OCI-LY7 (cell line): ENCODE measurements around the gene ZNF627. TPM values are rescaled to one million over a fixed set of nuclear protein-coding genes. Genes with fewer than 3 reads are reported as not detected.

Experiments used
- BruUV-seq: library from RNA; stranded (reverse); fragments of 400-500 nt; replicated peaks from 2 replicates; lab custom pipeline; 2021; lab: Mats Ljungman, UMichigan
- CTCF ChIA-PET: fragments of 300-600 bp; sonication (Branson Sonifier 250); formaldehyde crosslinking; loops from one replicate; lab custom pipeline; 2022; ENCODE audit warnings: antibody characterized with exemption; ENCODE audit not compliant: unreplicated experiment; lab: Charles Lee
- POLR2A ChIA-PET: fragments of 300-600 bp; sonication (Branson Sonifier 250); formaldehyde crosslinking; loops from one replicate; lab custom pipeline; 2022; ENCODE audit warnings: antibody characterized with exemption; lab: Charles Lee
- DNase-seq: peaks from one replicate; pipeline ENCODE4 v3.0.0-alpha.2; 2015; ENCODE audit warnings: low spot score
- H2AFZ ChIP-seq: fragments of 200-600 bp; sonication (generic), shearing (Covaris generic); 2 replicates; pipeline ENCODE4 v1.6.1; 2014; ENCODE audit warnings: mild to moderate bottlenecking, antibody characterized with exemption, low read length, moderate library complexity
- H3K27ac ChIP-seq: fragments of 200-600 bp; sonication (generic); 2 replicates; pipeline ENCODE4 v1.5.1; 2014; ENCODE audit warnings: mixed run types, low read depth, mild to moderate bottlenecking, moderate library complexity, low read length, inconsistent platforms; ENCODE audit not compliant: poor library complexity, severe bottlenecking
- H3K36me3 ChIP-seq: fragments of 200-600 bp; sonication (generic); 2 replicates; pipeline ENCODE4 v1.6.1; 2014; ENCODE audit warnings: mild to moderate bottlenecking, antibody characterized with exemption, low read length, moderate library complexity, mixed read lengths; ENCODE audit not compliant: insufficient read depth
- H3K4me1 ChIP-seq: fragments of 200-600 bp; sonication (generic); 2 replicates; pipeline ENCODE4 v1.5.1; 2014; ENCODE audit warnings: mild to moderate bottlenecking, low read length; ENCODE audit not compliant: insufficient read depth, poor library complexity, severe bottlenecking
- H3K4me2 ChIP-seq: fragments of 200-600 bp; sonication (generic); 2 replicates; pipeline ENCODE4 v1.6.1; 2014; ENCODE audit warnings: mild to moderate bottlenecking, low read length
- H3K4me3 ChIP-seq: fragments of 200-600 bp; sonication (generic); 2 replicates; pipeline ENCODE4 v1.5.1; 2014; ENCODE audit warnings: mild to moderate bottlenecking, low read depth, low read length; ENCODE audit not compliant: poor library complexity, severe bottlenecking
- H3K79me2 ChIP-seq: fragments of 200-600 bp; sonication (generic); 2 replicates; pipeline ENCODE4 v1.6.1; 2016; ENCODE audit warnings: low read depth, mild to moderate bottlenecking, low read length, moderate library complexity, mixed read lengths; ENCODE audit not compliant: insufficient read depth
- H3K9me2 ChIP-seq: fragments of 200-600 bp; sonication (generic); 2 replicates; pipeline ENCODE4 v1.6.1; 2016; ENCODE audit warnings: mild to moderate bottlenecking, low read length, mixed read lengths; ENCODE audit not compliant: insufficient read depth
- H3K9me3 ChIP-seq: fragments of 200-600 bp; sonication (generic); 2 replicates; pipeline ENCODE4 v1.6.1; 2014; ENCODE audit warnings: mild to moderate bottlenecking, mixed run types, low read length, mixed read lengths
- H4K20me1 ChIP-seq: fragments of 200-600 bp; sonication (generic); 2 replicates; pipeline ENCODE4 v1.6.1; 2014; ENCODE audit warnings: mild to moderate bottlenecking, antibody characterized with exemption, low read length, moderate library complexity, mixed read lengths; ENCODE audit not compliant: insufficient read depth
- CTCF ChIP-seq: fragments of 200-600 bp; sonication (generic); conservative IDR thresholded peaks from 2 replicates; pipeline ENCODE4 v1.5.1; 2014; ENCODE audit warnings: mild to moderate bottlenecking, antibody characterized with exemption, low read length, moderate library complexity, mixed read lengths
- EZH2phosphoT487 ChIP-seq: fragments of 200-600 bp; sonication (generic); IDR thresholded peaks from 2 replicates; pipeline ENCODE4 v1.6.1; 2018; ENCODE audit warnings: low read depth, borderline replicate concordance, mild to moderate bottlenecking, mixed run types, antibody characterized with exemption, low read length, moderate library complexity, mixed read lengths
- intact Hi-C: fragments of 100-400 bp; cut with micrococcal nuclease; formaldehyde crosslinking; loops from one replicate; pipeline ENCODE4 v1.10.0; 2022; ENCODE audit not compliant: unreplicated experiment
- total RNA-seq, 2 experiments: library from RNA; depleted of rRNA in 1 of 2; stranded (reverse); fragments of >200 nt in 1 of 2; shearing (Covaris generic) in 1 of 2; gene quantifications; 2 replicates each; pipeline ENCODE4 v1.2.3, GENCODE V29; 2014 to 2022

ZNF627 gene
- total RNA-seq, 2 experiments from 2014 or later, result 11.0 to 16.8 TPM

GRCh38 chr19:11578258-11579142, 18.8 kb upstream of the ZNF627 start:
- H3K9me3 ChIP-seq, result no peaks in the 10 kb centered on the region
- H3K4me2 ChIP-seq, result peak overlapping the region; percentile 62
- BruUV-seq, result no TSS peak
- no peaks in the 10 kb centered on the region for H3K9me2 ChIP-seq
- H4K20me1 ChIP-seq, result no peaks in the 10 kb centered on the region
- intact Hi-C loops, result no loop called here
- peak overlapping the region; percentile 57; the same call in 1 of the 2 replicates for H2AFZ ChIP-seq
- ChIA-PET POLR2A (interaction anchor here (0.6 to 1.1 kb wide), 5 partner anchors 10 to 616 kb away, joined by 3 to 6 read pairs (median 5); no protein-coding TSS in a partner anchor), CTCF (interaction anchor here (0.8 kb wide), 1 partner anchor 49 kb away, joined by 9 read pairs; the partner anchor contains the start of gene ECSIT)
- H3K4me1 ChIP-seq, result peaks cover 70% of the 10 kb centered on the region
- peak; percentile 64 for DNase-seq
- peak overlapping the region; percentile 18 for H3K27ac ChIP-seq
- no peak for TF ChIP-seq EZH2phosphoT487
- TF ChIP-seq CTCF, result no peak
- no peaks in the 10 kb centered on the region; the same call in 1 of the 2 replicates for H3K79me2 ChIP-seq
- H3K4me3 ChIP-seq, result peak overlapping the region; percentile 64
- H3K36me3 ChIP-seq, result no peaks in the 10 kb centered on the region

GRCh38 chr19:11580116-11580515, 17.2 kb upstream of the ZNF627 start:
- POLR2A ChIA-PET, result interaction anchor here (1.3 kb wide), 1 partner anchor 8 kb away, joined by 4 read pairs; no protein-coding TSS in a partner anchor
- intact Hi-C loops, result no loop called here

More at GRCh38 chr19:11580116-11580515, 17.2 kb upstream of the ZNF627 start:
- H3K4me3 ChIP-seq, result no peak overlapping the region
- BruUV-seq, result no TSS peak
- H3K36me3 ChIP-seq, result no peaks in the 10 kb centered on the region
- no peaks in the 10 kb centered on the region for H3K9me2 ChIP-seq
- DNase-seq, result no peak
- H3K4me2 ChIP-seq, result peak overlapping the region; percentile 56
- H3K79me2 ChIP-seq, result no peaks in the 10 kb centered on the region; the same call in 1 of the 2 replicates
- TF ChIP-seq CTCF (no peak), EZH2phosphoT487 (no peak)
- no peaks in the 10 kb centered on the region for H3K9me3 ChIP-seq
- H2AFZ ChIP-seq, result peak overlapping the region; percentile 39; the same call in 1 of the 2 replicates
- H3K4me1 ChIP-seq, result peaks cover 71% of the 10 kb centered on the region
- H3K27ac ChIP-seq, result peak overlapping the region; percentile 88
- CTCF ChIA-PET, result no interaction called here
- H4K20me1 ChIP-seq, result no peaks in the 10 kb centered on the region
